Activated CD4-positive, alpha-beta T cell treated with anti-CD3 and anti-CD28 coated beads, Interleukin-2, amount 10 ng/mL, durations not matched to agents 7 days and 5 days (primary cell): ENCODE measurements around the gene KIF15. TPM values are rescaled to one million over a fixed set of nuclear protein-coding genes. Genes with fewer than 3 reads are reported as not detected.

Source experiments
- CTCF ChIA-PET: fragments of 350-600 bp; sonication (Branson Sonifier 250); formaldehyde crosslinking; loops from one replicate; lab custom pipeline; 2021; ENCODE audit warnings: antibody characterized with exemption; lab: Charles Lee
- POLR2A ChIA-PET: fragments of 350-600 bp; sonication (Branson Sonifier 250); formaldehyde crosslinking; loops from one replicate; lab custom pipeline; 2021; ENCODE audit warnings: antibody characterized with exemption; lab: Charles Lee
- DNase-seq: peaks from one replicate; pipeline ENCODE4 v3.0.0-alpha.2; 2020
- H3K27ac Mint-ChIP-seq: one replicate; pipeline ENCODE4 v1.8.0; 2021; ENCODE audit warnings: mild to moderate bottlenecking, moderate library complexity, mixed read lengths
- H3K27me3 Mint-ChIP-seq: one replicate; pipeline ENCODE4 v1.8.0; 2021; ENCODE audit warnings: mixed read lengths
- H3K36me3 Mint-ChIP-seq: one replicate; pipeline ENCODE4 v1.8.0; 2021; ENCODE audit warnings: low read depth, mixed read lengths
- H3K4me1 Mint-ChIP-seq: one replicate; pipeline ENCODE4 v1.8.0; 2021; ENCODE audit warnings: mixed read lengths
- H3K4me3 Mint-ChIP-seq: one replicate; pipeline ENCODE4 v1.8.0; 2021; ENCODE audit warnings: mild to moderate bottlenecking, moderate library complexity, mixed read lengths
- H3K9me3 Mint-ChIP-seq: one replicate; pipeline ENCODE4 v1.8.0; 2021; ENCODE audit warnings: mixed read lengths
- total RNA-seq, 2 experiments: library from RNA; stranded (reverse); gene quantifications; one replicate each; pipeline ENCODE4 v1.2.3, GENCODE V29; 2021

KIF15 gene
- total RNA-seq, 2 experiments from 2014 or later: 58.8 to 73.5 TPM

- ChIA-PET CTCF (no interaction called here), POLR2A (no interaction called here)
- Mint-ChIP-seq H3K36me3 (peaks cover 26% of the 10 kb centered on the region), H3K27me3 (no peaks in the 10 kb centered on the region), H3K4me1 (peaks cover 34% of the 10 kb centered on the region), H3K4me3 (no peak overlapping the region), H3K9me3 (peaks cover 4% of the 10 kb centered on the region), H3K27ac (no peak overlapping the region)
- no peak for DNase-seq
These were observed 106.0 kb downstream of the KIF15 start for GRCh38 chr3:44867421-44868111.

- Mint-ChIP-seq H3K9me3 (peaks cover 4% of the 10 kb centered on the region), H3K27ac (no peak overlapping the region), H3K4me1 (peaks cover 16% of the 10 kb centered on the region), H3K36me3 (peaks cover 18% of the 10 kb centered on the region), H3K4me3 (no peak overlapping the region), H3K27me3 (no peaks in the 10 kb centered on the region)
- CTCF ChIA-PET: interaction anchor here (1.1 kb wide), 1 partner anchor 13 kb away, joined by 3 read pairs; no protein-coding TSS in a partner anchor
- POLR2A ChIA-PET: no interaction called here
- no peak for DNase-seq
These were observed 108.9 kb downstream of the KIF15 start for GRCh38 chr3:44870375-44871061.

GRCh38 chr3:44874308-44874707 is 112.7 kb downstream of the KIF15 start, which contains the start of gene TGM4:
Gene TGM4 (plus strand): TSS chr3:44874608. CDS start chr3:44874679, 71 bp downstream.
- Mint-ChIP-seq H3K4me3 (no peak within 1 kb of the TSS), H3K4me1 (no peaks in the 10 kb centered on the region), H3K9me3 (no peaks in the 10 kb centered on the region), H3K27ac (no peak within 1 kb of the TSS), H3K36me3 (no peaks in the 10 kb centered on the region), H3K27me3 (peaks cover 2% of the 10 kb centered on the region)
- POLR2A ChIA-PET: no interaction called here
- DNase-seq: no peak
- CTCF ChIA-PET: no interaction called here

GRCh38 chr3:44875596-44875995 is 114.0 kb downstream of the KIF15 start:
- H3K36me3 Mint-ChIP-seq: no peaks in the 10 kb centered on the region
- ChIA-PET CTCF (interaction anchor here (0.7 kb wide), 1 partner anchor 574 kb away, joined by 3 read pairs; no protein-coding TSS in a partner anchor), POLR2A (no interaction called here)

GRCh38 chr3:44877333-44877732 is 115.7 kb downstream of the KIF15 start:
- Mint-ChIP-seq H3K27me3 (peaks cover 2% of the 10 kb centered on the region), H3K27ac (no peak overlapping the region), H3K4me1 (no peaks in the 10 kb centered on the region), H3K36me3 (no peaks in the 10 kb centered on the region), H3K9me3 (no peaks in the 10 kb centered on the region), H3K4me3 (no peak overlapping the region)
- CTCF ChIA-PET: interaction anchor here (0.6 to 1.6 kb wide), 3 partner anchors 11 to 717 kb away, joined by 3 to 4 read pairs (median 4); partner anchors contain the start of gene LIMD1
- DNase-seq: no peak
- POLR2A ChIA-PET: no interaction called here

More at GRCh38 chr3:44875596-44875995, 114.0 kb downstream of the KIF15 start:
- no peaks in the 10 kb centered on the region for H3K9me3 Mint-ChIP-seq
- no peaks in the 10 kb centered on the region for H3K4me1 Mint-ChIP-seq
- no peak for DNase-seq
- H3K4me3 Mint-ChIP-seq: no peak overlapping the region
- H3K27ac Mint-ChIP-seq: no peak overlapping the region
- H3K27me3 Mint-ChIP-seq: peaks cover 2% of the 10 kb centered on the region

- DNase-seq: no peak
- H3K4me3 Mint-ChIP-seq: no peak overlapping the region
- peaks cover 4% of the 10 kb centered on the region for H3K27me3 Mint-ChIP-seq
- POLR2A ChIA-PET: no interaction called here
- H3K36me3 Mint-ChIP-seq: no peaks in the 10 kb centered on the region
- H3K9me3 Mint-ChIP-seq: no peaks in the 10 kb centered on the region
- H3K27ac Mint-ChIP-seq: no peak overlapping the region
- H3K4me1 Mint-ChIP-seq: no peaks in the 10 kb centered on the region
- CTCF ChIA-PET: interaction anchor here (1.3 kb wide), 1 partner anchor 8 kb away, joined by 4 read pairs; no protein-coding TSS in a partner anchor
These were observed 118.7 kb downstream of the KIF15 start for GRCh38 chr3:44880284-44880683.

GRCh38 chr3:44883213-44883955 is 121.8 kb downstream of the KIF15 start:
- Mint-ChIP-seq H3K36me3 (no peaks in the 10 kb centered on the region), H3K27me3 (peaks cover 2% of the 10 kb centered on the region), H3K27ac (no peak overlapping the region), H3K4me1 (no peaks in the 10 kb centered on the region), H3K9me3 (no peaks in the 10 kb centered on the region), H3K4me3 (no peak overlapping the region)
- ChIA-PET POLR2A (no interaction called here), CTCF (interaction anchor here (1.5 kb wide), 1 partner anchor 13 kb away, joined by 3 read pairs; no protein-coding TSS in a partner anchor)
- DNase-seq: no peak

GRCh38 chr3:44883999-44884431 is 122.4 kb downstream of the KIF15 start:
- peaks cover 2% of the 10 kb centered on the region for H3K27me3 Mint-ChIP-seq
- H3K36me3 Mint-ChIP-seq: no peaks in the 10 kb centered on the region
- H3K27ac Mint-ChIP-seq: no peak overlapping the region
- H3K9me3 Mint-ChIP-seq: no peaks in the 10 kb centered on the region
- ChIA-PET POLR2A (no interaction called here), CTCF (interaction anchor here (1.5 kb wide), 1 partner anchor 13 kb away, joined by 3 read pairs; no protein-coding TSS in a partner anchor)
- H3K4me3 Mint-ChIP-seq: no peak overlapping the region
- no peaks in the 10 kb centered on the region for H3K4me1 Mint-ChIP-seq
- DNase-seq: no peak

GRCh38 chr3:44885618-44886017 is 124.0 kb downstream of the KIF15 start:
- CTCF ChIA-PET: interaction anchor here (0.6 kb wide), 1 partner anchor 433 kb away, joined by 3 read pairs; no protein-coding TSS in a partner anchor
- no peaks in the 10 kb centered on the region for H3K36me3 Mint-ChIP-seq
- H3K9me3 Mint-ChIP-seq: no peaks in the 10 kb centered on the region
- H3K4me3 Mint-ChIP-seq: no peak overlapping the region
- H3K27me3 Mint-ChIP-seq: peaks cover 2% of the 10 kb centered on the region
- POLR2A ChIA-PET: no interaction called here
- no peak overlapping the region for H3K27ac Mint-ChIP-seq
- DNase-seq: no peak
- no peaks in the 10 kb centered on the region for H3K4me1 Mint-ChIP-seq

- ChIA-PET CTCF (no interaction called here), POLR2A (no interaction called here)
- Mint-ChIP-seq H3K4me1 (no peaks in the 10 kb centered on the region), H3K27ac (no peak overlapping the region), H3K27me3 (peaks cover 2% of the 10 kb centered on the region), H3K36me3 (no peaks in the 10 kb centered on the region), H3K4me3 (no peak overlapping the region), H3K9me3 (no peaks in the 10 kb centered on the region)
- no peak for DNase-seq
These were observed 125.0 kb downstream of the KIF15 start for GRCh38 chr3:44886561-44886960.

- Mint-ChIP-seq H3K4me1 (no peaks in the 10 kb centered on the region), H3K4me3 (no peak overlapping the region), H3K36me3 (no peaks in the 10 kb centered on the region), H3K9me3 (no peaks in the 10 kb centered on the region), H3K27ac (no peak overlapping the region), H3K27me3 (peaks cover 2% of the 10 kb centered on the region)
- no peak for DNase-seq
- POLR2A ChIA-PET: no interaction called here
- CTCF ChIA-PET: interaction anchor here (0.5 kb wide), 1 partner anchor 688 kb away, joined by 3 read pairs; no protein-coding TSS in a partner anchor
These were observed 125.5 kb downstream of the KIF15 start for GRCh38 chr3:44887101-44887500.

- no peaks in the 10 kb centered on the region for H3K9me3 Mint-ChIP-seq
- CTCF ChIA-PET: no interaction called here
- H3K4me1 Mint-ChIP-seq: no peaks in the 10 kb centered on the region
- no peaks in the 10 kb centered on the region for H3K27me3 Mint-ChIP-seq
- H3K27ac Mint-ChIP-seq: no peak overlapping the region
- no peaks in the 10 kb centered on the region for H3K36me3 Mint-ChIP-seq
- H3K4me3 Mint-ChIP-seq: no peak overlapping the region
- no peak for DNase-seq
- POLR2A ChIA-PET: no interaction called here
These were observed 128.7 kb downstream of the KIF15 start for GRCh38 chr3:44890258-44890657.
